ENCODE data around the gene CYP2J2. TPM values are rescaled to one million over a fixed set of nuclear protein-coding genes. Genes with fewer than 3 reads are reported as not detected.

CYP2J2 gene, protein sequence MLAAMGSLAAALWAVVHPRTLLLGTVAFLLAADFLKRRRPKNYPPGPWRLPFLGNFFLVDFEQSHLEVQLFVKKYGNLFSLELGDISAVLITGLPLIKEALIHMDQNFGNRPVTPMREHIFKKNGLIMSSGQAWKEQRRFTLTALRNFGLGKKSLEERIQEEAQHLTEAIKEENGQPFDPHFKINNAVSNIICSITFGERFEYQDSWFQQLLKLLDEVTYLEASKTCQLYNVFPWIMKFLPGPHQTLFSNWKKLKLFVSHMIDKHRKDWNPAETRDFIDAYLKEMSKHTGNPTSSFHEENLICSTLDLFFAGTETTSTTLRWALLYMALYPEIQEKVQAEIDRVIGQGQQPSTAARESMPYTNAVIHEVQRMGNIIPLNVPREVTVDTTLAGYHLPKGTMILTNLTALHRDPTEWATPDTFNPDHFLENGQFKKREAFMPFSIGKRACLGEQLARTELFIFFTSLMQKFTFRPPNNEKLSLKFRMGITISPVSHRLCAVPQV
- 0.22 and 0.27 TPM in 2 replicates for total RNA-seq

DNA sequence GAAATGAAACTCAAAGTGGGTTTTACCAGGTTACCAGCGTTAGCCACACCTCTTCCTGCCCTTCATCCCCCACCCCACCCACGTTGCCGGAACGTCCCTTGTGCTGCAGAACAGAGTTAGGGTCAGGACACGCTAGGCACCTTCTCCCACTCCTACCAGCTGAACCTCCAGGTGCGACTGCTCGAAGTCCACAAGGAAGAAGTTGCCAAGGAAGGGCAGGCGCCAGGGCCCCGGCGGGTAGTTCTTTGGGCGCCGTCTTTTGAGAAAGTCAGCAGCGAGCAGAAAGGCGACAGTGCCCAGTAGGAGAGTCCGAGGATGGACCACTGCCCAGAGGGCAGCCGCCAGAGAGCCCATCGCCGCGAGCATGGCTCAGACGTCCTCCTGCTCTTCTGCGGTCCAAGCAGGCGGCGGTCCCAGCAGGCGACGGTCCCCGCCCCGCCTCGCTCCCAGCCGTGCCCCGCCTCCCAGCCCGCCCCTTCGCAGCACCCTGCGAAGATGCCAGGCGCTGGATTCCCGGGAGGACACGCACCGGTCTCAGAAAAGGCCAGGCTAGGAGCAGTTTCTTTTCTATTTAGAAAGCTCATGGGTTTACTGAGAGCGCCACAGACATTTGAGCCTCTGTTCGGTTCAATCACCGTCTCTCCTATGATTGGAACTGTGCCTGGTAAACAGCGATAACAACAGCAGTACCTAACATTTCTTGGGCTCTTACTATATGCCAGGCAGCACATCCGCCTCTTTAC is at the start of gene CYP2J2:
CYP2J2 (minus strand) TSS at position 393 of the 743 bp plus-strand sequence; CDS start at position 366, 27 bp downstream.

Small RNA genes within 50 kb of the gene (small RNA-seq; reads per million reads assigned to genes)
- gene RN7SL475P, result not detected

Other genes starting within 250 kb of the CYP2J2 start
- gene HOOK1, start 111.8 kb downstream of the CYP2J2 start, total RNA-seq, result under 0.01 TPM in 1 of 2 replicates, not detected in the other
- not detected in 2 replicates for gene C1orf87, start 147.0 kb upstream of the CYP2J2 start, total RNA-seq

Data from thoracic aorta endothelial cell (primary cell).